GM21786 (cell line): ENCODE measurements around the gene GNB1L.

Experiments
- ATAC-seq: cut with Tn5 transposase; IDR thresholded peaks from one replicate; pipeline ENCODE4 v1.9.1; 2021; ENCODE audit not compliant: unreplicated experiment

Gene GNB1L

GRCh38 chr22:19866665-19867009 is 12.0 kb upstream of the GNB1L start:
- ATAC-seq: no peak

- no peak for ATAC-seq
Measured at GRCh38 chr22:19865141-19865829, 10.6 kb upstream of the GNB1L start.

- no peak for ATAC-seq
Measured at GRCh38 chr22:19864538-19865106, 9.9 kb upstream of the GNB1L start.

GRCh38 chr22:19863571-19863970 is 8.9 kb upstream of the GNB1L start:
- ATAC-seq: no peak

- no peak for ATAC-seq
Measured at GRCh38 chr22:19862619-19863246, 8.1 kb upstream of the GNB1L start.

GRCh38 chr22:19859861-19860510 is 5.3 kb upstream of the GNB1L start:
- no peak for ATAC-seq

- ATAC-seq: no peak
Measured at GRCh38 chr22:19857382-19857781, 2.7 kb upstream of the GNB1L start.

- ATAC-seq: no peak
Measured at GRCh38 chr22:19855504-19856409, 1.1 kb upstream of the GNB1L start.

GRCh38 chr22:19853879-19854777 is 546 bp downstream of the GNB1L start:
- ATAC-seq: peak; percentile 5

- no peak for ATAC-seq
Measured at GRCh38 chr22:19853058-19853878, 1.4 kb downstream of the GNB1L start.

- ATAC-seq: no peak
Measured at GRCh38 chr22:19852177-19852781, 2.4 kb downstream of the GNB1L start.

GRCh38 chr22:19851291-19852176 is 3.1 kb downstream of the GNB1L start:
- ATAC-seq: no peak

- no peak for ATAC-seq
Measured at GRCh38 chr22:19850763-19851109, 3.9 kb downstream of the GNB1L start.

- ATAC-seq: no peak
Measured at GRCh38 chr22:19849835-19850762, 4.6 kb downstream of the GNB1L start.

GRCh38 chr22:19848298-19849224 is 6.1 kb downstream of the GNB1L start:
- ATAC-seq: no peak

- no peak for ATAC-seq
Measured at GRCh38 chr22:19847345-19847632, 7.4 kb downstream of the GNB1L start.
